ENCODE data around the gene DEPDC4.

DEPDC4 gene

DNA sequence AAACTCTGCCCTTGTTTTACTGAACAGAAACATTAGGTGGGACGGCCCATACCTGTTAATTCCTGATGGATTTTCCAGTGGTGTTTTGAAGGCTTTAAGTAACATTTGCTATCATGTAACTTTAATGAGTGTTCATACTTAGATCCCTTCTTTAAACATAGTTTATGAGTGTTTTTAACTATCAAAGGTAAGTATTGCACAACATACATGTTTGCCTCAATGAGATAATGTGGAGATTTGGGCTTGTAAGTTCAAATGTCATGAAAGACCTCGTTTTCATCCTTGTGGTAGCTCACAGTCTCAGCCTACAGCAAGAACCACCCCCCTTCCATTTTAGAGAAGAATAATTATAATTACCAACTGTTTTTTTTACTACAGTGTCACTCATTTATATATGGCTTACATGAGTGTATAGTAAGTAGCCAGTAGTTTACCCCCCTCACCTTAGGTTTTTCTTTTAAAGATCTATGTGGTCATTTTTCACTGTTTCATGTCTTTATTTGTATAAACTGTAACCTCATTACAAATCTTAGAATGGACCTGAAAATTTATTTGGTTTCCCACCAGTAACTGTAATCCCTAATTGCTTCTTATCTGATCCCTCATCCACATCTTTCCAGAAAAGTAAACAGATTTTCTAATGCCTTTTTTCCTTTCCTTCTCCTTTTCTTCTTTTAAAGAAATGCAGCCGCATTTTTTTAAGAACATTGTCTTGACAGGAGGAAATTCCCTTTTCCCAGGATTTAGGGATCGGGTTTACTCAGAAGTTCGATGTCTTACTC, 47.4 kb downstream of the DEPDC4 start (continued):
- peak; percentile 93 for TF ChIP-seq PRDM6 (tag by site-specific recombination; IDR thresholded peaks at IDR 0.05)
- peak; percentile 91 for TF ChIP-seq OSR2 (tag by site-specific recombination; IDR thresholded peaks at IDR 0.05)
- TF ChIP-seq ZBTB44 (tag by site-specific recombination; IDR thresholded peaks at IDR 0.05), result 0 out of 2 replicates have a peak, but pooled peaks have one; percentile 44
- peak; percentile 82 for TF ChIP-seq IKZF3 (tag by site-specific recombination; IDR thresholded peaks at IDR 0.05)
- TF ChIP-seq ZNF174 (tag by site-specific recombination; IDR thresholded peaks at IDR 0.05), result no peak

GRCh38 chr12:100216337-100216736, 50.5 kb downstream of the DEPDC4 start:
- Histone ChIP-seq H3K27ac (ENCODE audit: extremely low read depth, low read depth, low read length) (no peak overlapping the region), H3K4me3 (ENCODE audit: low read depth, low read length) (no peak overlapping the region), H3K36me3 (ENCODE audit: control insufficient read depth in 2 of 2, insufficient read depth in 1 of 2, low read length in 2 of 2) (peaks cover 45 to 46% of the 10 kb centered on the region in 2 experiments), H3K4me1 (ENCODE audit: control insufficient read depth, insufficient read depth, low read length) (peaks cover 9% of the 10 kb centered on the region), H3K9me3 (ENCODE audit: control insufficient read depth, insufficient read depth, low read depth, low read length) (no peaks in the 10 kb centered on the region)
- POLR2A ChIA-PET, result no interaction called here
- CTCF ChIA-PET, result no interaction called here
- TF ChIP-seq ZNF830 (tag by site-specific recombination; IDR thresholded peaks at IDR 0.05; ENCODE audit: low read depth), result no peak
- TF ChIP-seq ZNF16 (tag by site-specific recombination; IDR thresholded peaks at IDR 0.05; ENCODE audit: low read depth), result no peak
- no peak for TF ChIP-seq ZNF404 (tag by site-specific recombination; IDR thresholded peaks at IDR 0.05)
- TF ChIP-seq ZFP37 (tag by site-specific recombination; IDR thresholded peaks at IDR 0.05), result no peak
- no peak for TF ChIP-seq ZNF140 (tag by site-specific recombination; IDR thresholded peaks at IDR 0.05)
- TF ChIP-seq ZNF391 (tag by site-specific recombination; IDR thresholded peaks at IDR 0.05; ENCODE audit: borderline replicate concordance, low read depth), result no peak
- TF ChIP-seq, protein P1, sequence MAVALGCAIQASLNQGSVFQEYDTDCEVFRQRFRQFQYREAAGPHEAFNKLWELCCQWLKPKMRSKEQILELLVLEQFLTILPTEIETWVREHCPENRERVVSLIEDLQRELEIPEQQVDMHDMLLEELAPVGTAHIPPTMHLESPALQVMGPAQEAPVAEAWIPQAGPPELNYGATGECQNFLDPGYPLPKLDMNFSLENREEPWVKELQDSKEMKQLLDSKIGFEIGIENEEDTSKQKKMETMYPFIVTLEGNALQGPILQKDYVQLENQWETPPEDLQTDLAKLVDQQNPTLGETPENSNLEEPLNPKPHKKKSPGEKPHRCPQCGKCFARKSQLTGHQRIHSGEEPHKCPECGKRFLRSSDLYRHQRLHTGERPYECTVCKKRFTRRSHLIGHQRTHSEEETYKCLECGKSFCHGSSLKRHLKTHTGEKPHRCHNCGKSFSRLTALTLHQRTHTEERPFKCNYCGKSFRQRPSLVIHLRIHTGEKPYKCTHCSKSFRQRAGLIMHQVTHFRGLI (tag by site-specific recombination; IDR thresholded peaks at IDR 0.05), result no peak

DNA sequence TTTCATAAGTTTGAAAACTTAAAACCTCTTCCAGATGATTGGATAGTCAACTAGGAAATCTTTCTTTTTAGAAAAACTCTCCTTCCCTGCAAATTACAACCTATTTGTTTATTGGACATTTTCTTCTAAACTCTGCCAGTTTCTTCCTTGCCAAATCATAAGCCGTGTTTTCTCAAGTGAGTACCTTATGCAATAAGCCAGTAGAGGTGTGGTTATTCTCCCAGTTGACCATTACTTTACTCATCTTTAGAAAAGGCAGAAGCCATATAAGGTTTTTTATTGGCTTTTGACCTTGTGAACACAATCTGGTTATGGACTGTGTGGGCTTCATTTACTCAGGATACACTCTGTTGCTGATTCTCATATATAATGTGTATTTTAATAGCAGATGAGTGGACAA, 51.7 kb downstream of the DEPDC4 start:
- Histone ChIP-seq H3K9me3 (ENCODE audit: control insufficient read depth, insufficient read depth, low read depth, low read length) (no peaks in the 10 kb centered on the region), H3K36me3 (ENCODE audit: control insufficient read depth in 2 of 2, insufficient read depth in 1 of 2, low read length in 2 of 2) (peaks cover 49 to 52% of the 10 kb centered on the region in 2 experiments), H3K4me1 (ENCODE audit: control insufficient read depth, insufficient read depth, low read length) (peaks cover 9% of the 10 kb centered on the region), H3K27ac (ENCODE audit: extremely low read depth, low read depth, low read length) (no peak overlapping the region), H3K4me3 (ENCODE audit: low read depth, low read length) (no peak overlapping the region)
- ChIA-PET POLR2A (no interaction called here), CTCF (interaction anchor here (0.6 kb wide), 1 partner anchor 184 kb away, joined by 3 read pairs; no protein-coding TSS in a partner anchor)
- TF ChIP-seq PRDM6 (tag by site-specific recombination; IDR thresholded peaks at IDR 0.05), result 0 out of 2 replicates have a peak, but pooled peaks have one; percentile 17
- no peak for TF ChIP-seq ZNF629 (tag by site-specific recombination; IDR thresholded peaks at IDR 0.05)

Data from HEK293 (cell line).